Heart right ventricle (tissue), 16 donors: ENCODE data around the gene TTC4. TPM values are rescaled to one million over a fixed set of nuclear protein-coding genes. Genes with fewer than 3 reads are reported as not detected.

Experiments used
- ATAC-seq, 8 donors: fragments of 200-7000 bp; cut with Tn5 transposase; one replicate each; pipeline ENCODE4 v1.9.1; 2020; ENCODE audit warnings: mild to moderate bottlenecking in 8 of 8, moderate library complexity in 8 of 8, moderate number of reproducible peaks in 1 of 8
- DNase-seq, 2 donors: peaks; one replicate each; pipeline ENCODE4 v3.0.0-alpha.2; 2020
- H3K27ac ChIP-seq, 10 donors: fragments of 200-600 bp; sonication (generic) in 2 of 10; one replicate each; pipeline versions ENCODE4 v1.5.0 to v1.8.0; 2020 to 2022; ENCODE audit warnings: mild to moderate bottlenecking in 3 of 10
- H3K27me3 ChIP-seq, 7 donors: fragments of 200-600 bp; one replicate each; pipeline ENCODE4 v1.8.0; 2021 to 2022; ENCODE audit warnings: mild to moderate bottlenecking in 2 of 7
- H3K36me3 ChIP-seq, 9 donors: fragments of 200-600 bp; sonication (generic) in 1 of 9; one replicate each; pipeline versions ENCODE4 v1.5.0 to v1.8.0; 2020 to 2022; ENCODE audit warnings: mild to moderate bottlenecking in 2 of 9
- H3K4me1 ChIP-seq, 9 donors: fragments of 200-600 bp; sonication (generic) in 1 of 9; one replicate each; pipeline versions ENCODE4 v1.5.0 to v1.8.0; 2020 to 2022; ENCODE audit warnings: mild to moderate bottlenecking in 4 of 9
- H3K4me3 ChIP-seq, 10 donors: fragments of 200-600 bp; sonication (generic) in 2 of 10; one replicate each; pipeline versions ENCODE4 v1.5.0 to v1.8.0; 2020 to 2022; ENCODE audit warnings: mild to moderate bottlenecking in 7 of 10, moderate library complexity in 2 of 10
- H3K9me3 ChIP-seq, 11 donors: fragments of 200-600 bp in 10 of 11; sonication (generic) in 2 of 11; one replicate each; pipeline versions ENCODE4 v1.5.0 to v1.8.0; 2013 to 2022; ENCODE audit warnings: mild to moderate bottlenecking in 2 of 11, control low read depth in 1 of 11, moderate library complexity in 1 of 11
- CTCF ChIP-seq, 9 donors: fragments of 200-600 bp; sonication (generic) in 2 of 9; IDR thresholded peaks; one replicate each; pipeline versions ENCODE4 v1.5.0 to v1.8.0; 2021 to 2022; ENCODE audit warnings: antibody characterized with exemption in 9 of 9, mild to moderate bottlenecking in 5 of 9, moderate library complexity in 1 of 9
- WGBS, 2 donors: extraction: QIAGEN DNeasy Blood & Tissue Kit; methylation state at CpG; one replicate each; pipeline ENCODE4 v1.1.7; 2013; ENCODE audit warnings: inconsistent platforms in 1 of 2; 5-methylcytosine and 5-hydroxymethylcytosine counted together
- intact Hi-C, 10 donors: fragments of 100-400 bp; cut with DNase I; formaldehyde crosslinking; loops; one replicate each; pipeline versions ENCODE4 v1.11.1 to v1.14.2; 2022
- polyA plus RNA-seq, 2 donors: library from polyadenylated mRNA; stranded (reverse); fragments of 200-250 nt; gene quantifications; one replicate each; pipeline ENCODE4 v1.2.3, GENCODE V29; 2013
- total RNA-seq, 10 donors: library from RNA; stranded (reverse); fragmentation: NEBNext Ultra II Directional in 3 of 10; extraction: Animal tissue kit (Norgen Biotek cat#: 25700) in 3 of 10; gene quantifications; one replicate each; pipeline versions ENCODE4 v1.2.1 to v1.2.4, GENCODE V29; 2021 to 2023
- donor health status: Arrhythmogenic right ventricular cardiomyopathy.
- donor health status: ischemic (EF 13 %, LVEDD 7.1; RV severe dilation, severe dysfunction).
- donor health status: healthy with polysubstance abuse.
- donor health status: DM: no; HTN: yes; CAD: no.
- donor health status: DM: no; HTN: no; CAD: no.
- donor health status: ischemic (EF 25% LVEDD 6.9; RV normal size, moderate dysfunction).
- donor health status: ischemic (EF 25% LVEDD 5.7; RV mildly dilated, moderate dysfunction).
- donor health status: healthy.
- donor health status: DM: yes; HTN: yes; CAD: no.
- donor health status: Ischemic cardiomyopathy.
- donor health status: ischemic (EF 35%, LVEDD 5.7; RV mildly dilated, moderate dysfunction).
- donor health status: nonischemic (EF 11% LVEDD 7.7; RV severe dilation, severe dysfunction).
- donor health status: DM: yes; HTN: yes; CAD: no.
- donor health status: PGD.
- donor health status: ischemic (EF 29% LVEDD 5.4; RV normal size, mild dysfunction).
- donor health status: nonischemic (EF 23%, LVEDD 6.1; RV moderate dilation, normal function).

Gene TTC4
- total and polyA plus RNA-seq, 12 donors: 12.0 to 20.9 (median 15.1) TPM

- Histone ChIP-seq H3K27me3 (no peaks in the 10 kb centered on the region), H3K9me3 (no peaks in the 10 kb centered on the region), H3K4me3 (no peak overlapping the region), H3K36me3 (peaks cover 0 to 37% (median 13%) of the 10 kb centered on the region in 9 donors), H3K4me1 (no peaks in the 10 kb centered on the region), H3K27ac (no peak overlapping the region)
- WGBS, 2 donors: 92 to 93% methylated on average over 25 of the region's 25 CpGs
- no peak for DNase-seq
- ATAC-seq: peak in 3 of 8 donors; percentile 16 to 25 (median 20)
- intact Hi-C loops: loop anchor here in 1 of 10 donors (10.0 kb wide), 1 partner anchor 60 kb away; no protein-coding TSS in a partner anchor
- no peak for TF ChIP-seq CTCF (IDR thresholded peaks at IDR 0.05)
These were observed 39.0 kb downstream of the TTC4 start for GRCh38 chr1:54754486-54755285.

- Histone ChIP-seq H3K9me3 (no peaks in the 10 kb centered on the region), H3K27ac (no peak overlapping the region), H3K4me1 (peaks cover 0 to 3% (median 0%) of the 10 kb centered on the region in 9 donors), H3K4me3 (no peak overlapping the region), H3K27me3 (no peaks in the 10 kb centered on the region), H3K36me3 (peaks cover 0 to 37% (median 13%) of the 10 kb centered on the region in 9 donors)
- DNase-seq: no peak
- no peak for TF ChIP-seq CTCF (IDR thresholded peaks at IDR 0.05)
- intact Hi-C loops: loop anchor here in 1 of 10 donors (10.0 kb wide), 1 partner anchor 57 kb away; no protein-coding TSS in a partner anchor
- 95 to 96% methylated on average over 9 of the region's 9 CpGs for WGBS, 2 donors
- ATAC-seq: no peak
These were observed 42.2 kb downstream of the TTC4 start for GRCh38 chr1:54757833-54758232.

GRCh38 chr1:54758678-54759348 lies 43.2 kb downstream of the TTC4 start:
- TF ChIP-seq CTCF (IDR thresholded peaks at IDR 0.05): no peak
- WGBS, 2 donors: 91% methylated on average over 20 of the region's 20 CpGs

GRCh38 chr1:54763816-54764132 lies 48.1 kb downstream of the TTC4 start:
- Histone ChIP-seq H3K36me3 (peaks cover 0 to 6% (median 0%) of the 10 kb centered on the region in 9 donors), H3K27ac (peak overlapping the region in 8 of 10 donors; percentile 8 to 81 (median 71)), H3K9me3 (no peaks in the 10 kb centered on the region), H3K4me3 (peak overlapping the region; percentile 45 to 97 (median 78)), H3K27me3 (no peaks in the 10 kb centered on the region), H3K4me1 (peaks cover 0 to 19% (median 13%) of the 10 kb centered on the region in 9 donors)
- TF ChIP-seq CTCF (IDR thresholded peaks at IDR 0.05): no peak
- 2 to 3% methylated on average over 11 of the region's 11 CpGs for WGBS, 2 donors
- DNase-seq: no peak
- intact Hi-C loops: no loop called here
- peak in 1 of 8 donors; percentile 1 for ATAC-seq

More at GRCh38 chr1:54758678-54759348, 43.2 kb downstream of the TTC4 start:
- Histone ChIP-seq H3K9me3 (no peaks in the 10 kb centered on the region), H3K36me3 (peaks cover 0 to 37% (median 13%) of the 10 kb centered on the region in 9 donors), H3K4me3 (no peak overlapping the region), H3K27ac (no peak overlapping the region), H3K4me1 (peaks cover 0 to 13% (median 8%) of the 10 kb centered on the region in 9 donors), H3K27me3 (no peaks in the 10 kb centered on the region)
- intact Hi-C loops: loop anchor here in 1 of 10 donors (10.0 kb wide), 1 partner anchor 56 kb away; no protein-coding TSS in a partner anchor
- ATAC-seq (no peak), DNase-seq (no peak)
